SU-DHL-6 (cell line): ENCODE measurements around the gene RAB1A.

Experiments used
- CTCF ChIP-seq: fragments of 200-600 bp; sonication (generic); IDR thresholded peaks from one replicate; pipeline ENCODE4 v1.5.1; 2017; ENCODE audit warnings: antibody characterized with exemption, mild to moderate bottlenecking, low read length, moderate library complexity; ENCODE audit not compliant: insufficient read depth, poor library complexity, severe bottlenecking
- EZH2phosphoT487 ChIP-seq: fragments of 200-600 bp; sonication (generic), shearing (Covaris generic); conservative IDR thresholded peaks from 2 replicates; pipeline ENCODE4 v1.6.1; 2018; ENCODE audit warnings: mild to moderate bottlenecking, antibody characterized with exemption, low read length, moderate library complexity, mixed read lengths

GRCh38 chr2:65112633-65113032 lies 17.3 kb downstream of the RAB1A start:
- TF ChIP-seq CTCF, result no peak
- TF ChIP-seq EZH2phosphoT487, result no peak
